PC-9 (cell line): Measurements from ENCODE around the gene TMEM214. TPM values are rescaled to one million over a fixed set of nuclear protein-coding genes. Genes with fewer than 3 reads are reported as not detected.
A peak's percentile ranks its signal among the peaks of the same experiment; 100 is the strongest.

Experiments used
- BruUV-seq: library from RNA; stranded (reverse); fragments of 400-500 nt; replicated peaks from 2 replicates; lab custom pipeline; 2021; lab: Mats Ljungman, UMichigan
- CTCF ChIA-PET: fragments of 300-600 bp; sonication (Branson Sonifier 250); formaldehyde crosslinking; loops from one replicate; lab custom pipeline; 2022; ENCODE audit warnings: antibody characterized with exemption; lab: Charles Lee
- POLR2A ChIA-PET: fragments of 300-600 bp; sonication (Branson Sonifier 250); formaldehyde crosslinking; loops from one replicate; lab custom pipeline; 2022; ENCODE audit warnings: antibody characterized with exemption; ENCODE audit not compliant: unreplicated experiment; lab: Charles Lee
- DNase-seq, 2 experiments: peaks; one replicate each; pipeline versions ENCODE4 v3.0.0 to v3.0.0-alpha.2; 2015 to 2022; ENCODE audit warnings: mixed read lengths in 1 of 2
- H2AFZ ChIP-seq: fragments of 200-600 bp; sonication (generic); 2 replicates; pipeline ENCODE4 v1.8.1; 2017; ENCODE audit warnings: antibody characterized with exemption
- H3F3A ChIP-seq: fragments of 200-600 bp; sonication (generic); 2 replicates; pipeline ENCODE4 v1.8.1; 2017; ENCODE audit warnings: antibody characterized with exemption, mild to moderate bottlenecking, low read depth; ENCODE audit not compliant: insufficient read depth
- H3K27ac ChIP-seq: fragments of 200-600 bp; sonication (generic); 2 replicates; pipeline ENCODE4 v1.6.1; 2016; ENCODE audit warnings: mixed run types
- H3K27me3 ChIP-seq: fragments of 200-600 bp; sonication (generic); 2 replicates; pipeline ENCODE4 v1.6.1; 2016; ENCODE audit warnings: low read depth, mixed run types; ENCODE audit not compliant: insufficient read depth
- H3K36me3 ChIP-seq: fragments of 200-600 bp; sonication (generic); 2 replicates; pipeline ENCODE4 v1.6.1; 2016; ENCODE audit warnings: low read depth, mixed run types
- H3K4me1 ChIP-seq: fragments of 200-600 bp; sonication (generic); replicated peaks from 2 replicates; pipeline ENCODE4 v1.6.1; 2016; ENCODE audit warnings: mixed run types; ENCODE audit not compliant: insufficient read depth
- H3K4me2 ChIP-seq: fragments of 200-600 bp; sonication (generic); 2 replicates; pipeline ENCODE4 v1.6.1; 2017; ENCODE audit warnings: mixed run types
- H3K4me3 ChIP-seq: fragments of 200-600 bp; sonication (generic); 2 replicates; pipeline ENCODE4 v1.6.1; 2016; ENCODE audit warnings: mixed run types
- H3K79me2 ChIP-seq: fragments of 200-600 bp; sonication (generic); 2 replicates; pipeline ENCODE4 v1.6.1; 2017; ENCODE audit warnings: low read depth, mixed run types
- H3K9me2 ChIP-seq: fragments of 200-600 bp; sonication (generic); 2 replicates; pipeline ENCODE4 v1.8.1; 2017; ENCODE audit warnings: mild to moderate bottlenecking; ENCODE audit not compliant: insufficient read depth
- H3K9me3 ChIP-seq: fragments of 200-600 bp; sonication (generic); 2 replicates; pipeline ENCODE4 v1.8.1; 2016; ENCODE audit warnings: low read depth; ENCODE audit not compliant: insufficient read depth
- H4K20me1 ChIP-seq: fragments of 200-600 bp; sonication (generic); 2 replicates; pipeline ENCODE4 v1.8.1; 2017; ENCODE audit not compliant: insufficient read depth
- EZH2 ChIP-seq: fragments of 200-600 bp; sonication (generic); IDR thresholded peaks from 2 replicates; pipeline ENCODE4 v1.8.0; 2017; ENCODE audit warnings: antibody characterized with exemption, low read depth
- intact Hi-C: fragments of 100-400 bp; cut with micrococcal nuclease; formaldehyde crosslinking; loops from one replicate; pipeline ENCODE4 v1.10.0; 2022; ENCODE audit not compliant: unreplicated experiment
- total RNA-seq: library from RNA; stranded (reverse); gene quantifications from 2 replicates; pipeline ENCODE4 v1.2.3, GENCODE V29; 2021
- TF ChIP-seq, protein P1 (sequence below): fragments of 200-600 bp; sonication (generic); conservative IDR thresholded peaks from 2 replicates; pipeline ENCODE4 v1.6.1; 2017; ENCODE audit warnings: mixed run types, antibody characterized with exemption, mild to moderate bottlenecking, moderate library complexity

Gene TMEM214
- total RNA-seq, 1 experiment from 2014 or later: 65.6 TPM

GRCh38 chr2:27009716-27010115 lies 23.0 kb upstream of the TMEM214 start:
- H3K27ac ChIP-seq: peak overlapping the region; percentile 97
- H3K4me3 ChIP-seq: no peak overlapping the region
- H3K36me3 ChIP-seq: no peaks in the 10 kb centered on the region
- intact Hi-C loops: loop anchor here (2.0 to 10.0 kb wide), 2 partner anchors 39 to 255 kb away; partner anchors contain the start of gene MAPRE3
- H3K79me2 ChIP-seq: no peaks in the 10 kb centered on the region
- no peak overlapping the region for H2AFZ ChIP-seq
- no peaks in the 10 kb centered on the region for H3K27me3 ChIP-seq
- no peaks in the 10 kb centered on the region for H3K9me3 ChIP-seq
- peaks cover 20% of the 10 kb centered on the region; the same call in 1 of the 2 replicates for H3F3A ChIP-seq
- peak overlapping the region; percentile 52 for H3K4me2 ChIP-seq
- DNase-seq: no peak
- H4K20me1 ChIP-seq: no peaks in the 10 kb centered on the region
- ChIA-PET POLR2A (interaction anchor here (0.6 kb wide), 1 partner anchor 42 kb away, joined by 3 read pairs; no protein-coding TSS in a partner anchor), CTCF (no interaction called here)
- H3K9me2 ChIP-seq: no peaks in the 10 kb centered on the region
- no TSS peak for BruUV-seq
- TF ChIP-seq, protein P1, sequence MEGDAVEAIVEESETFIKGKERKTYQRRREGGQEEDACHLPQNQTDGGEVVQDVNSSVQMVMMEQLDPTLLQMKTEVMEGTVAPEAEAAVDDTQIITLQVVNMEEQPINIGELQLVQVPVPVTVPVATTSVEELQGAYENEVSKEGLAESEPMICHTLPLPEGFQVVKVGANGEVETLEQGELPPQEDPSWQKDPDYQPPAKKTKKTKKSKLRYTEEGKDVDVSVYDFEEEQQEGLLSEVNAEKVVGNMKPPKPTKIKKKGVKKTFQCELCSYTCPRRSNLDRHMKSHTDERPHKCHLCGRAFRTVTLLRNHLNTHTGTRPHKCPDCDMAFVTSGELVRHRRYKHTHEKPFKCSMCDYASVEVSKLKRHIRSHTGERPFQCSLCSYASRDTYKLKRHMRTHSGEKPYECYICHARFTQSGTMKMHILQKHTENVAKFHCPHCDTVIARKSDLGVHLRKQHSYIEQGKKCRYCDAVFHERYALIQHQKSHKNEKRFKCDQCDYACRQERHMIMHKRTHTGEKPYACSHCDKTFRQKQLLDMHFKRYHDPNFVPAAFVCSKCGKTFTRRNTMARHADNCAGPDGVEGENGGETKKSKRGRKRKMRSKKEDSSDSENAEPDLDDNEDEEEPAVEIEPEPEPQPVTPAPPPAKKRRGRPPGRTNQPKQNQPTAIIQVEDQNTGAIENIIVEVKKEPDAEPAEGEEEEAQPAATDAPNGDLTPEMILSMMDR: no peak
- no peak for TF ChIP-seq EZH2
- peaks cover 42% of the 10 kb centered on the region for H3K4me1 ChIP-seq

DNA sequence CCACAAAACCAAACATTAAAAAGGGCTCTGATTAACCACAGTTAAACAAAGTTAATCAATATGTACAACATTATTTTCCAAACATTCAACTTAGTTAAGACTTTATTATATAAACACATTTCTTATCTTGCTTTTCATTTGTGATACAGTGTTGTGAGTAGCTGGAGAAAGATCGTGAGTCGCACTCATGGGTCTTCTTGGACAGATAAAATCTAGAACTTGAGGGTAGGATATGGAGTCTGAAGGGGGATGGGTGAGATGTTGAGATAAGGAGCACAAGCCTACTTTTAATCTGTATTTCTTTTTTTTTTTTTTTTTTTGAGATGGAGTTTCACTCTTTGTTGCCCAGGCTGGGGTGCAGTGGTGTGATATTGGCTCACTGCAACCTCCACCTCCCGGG lies 22.6 kb upstream of the TMEM214 start:
- Histone ChIP-seq H3K79me2 (no peaks in the 10 kb centered on the region), H3K9me3 (no peaks in the 10 kb centered on the region), H2AFZ (no peak overlapping the region), H3K4me2 (peak overlapping the region; percentile 52), H3K4me1 (peaks cover 46% of the 10 kb centered on the region), H3K4me3 (no peak overlapping the region), H3K27ac (peak overlapping the region; percentile 97), H3K36me3 (no peaks in the 10 kb centered on the region), H3K9me2 (no peaks in the 10 kb centered on the region), H4K20me1 (no peaks in the 10 kb centered on the region), H3K27me3 (no peaks in the 10 kb centered on the region), H3F3A (peaks cover 20% of the 10 kb centered on the region; the same call in 1 of the 2 replicates)
- no peak for DNase-seq
- intact Hi-C loops: loop anchor here (2.0 to 10.0 kb wide), 2 partner anchors 39 to 255 kb away; partner anchors contain the start of gene MAPRE3
- no peak for TF ChIP-seq EZH2
- TF ChIP-seq, protein P1: no peak
- no TSS peak for BruUV-seq
- POLR2A ChIA-PET: interaction anchor here (0.6 to 0.9 kb wide), 2 partner anchors 41 to 49 kb away, joined by 3 read pairs; partner anchors contain the start of gene AGBL5
- CTCF ChIA-PET: interaction anchor here (0.7 to 1.2 kb wide), 2 partner anchors 42 to 48 kb away, joined by 6 to 16 read pairs; no protein-coding TSS in a partner anchor

DNA sequence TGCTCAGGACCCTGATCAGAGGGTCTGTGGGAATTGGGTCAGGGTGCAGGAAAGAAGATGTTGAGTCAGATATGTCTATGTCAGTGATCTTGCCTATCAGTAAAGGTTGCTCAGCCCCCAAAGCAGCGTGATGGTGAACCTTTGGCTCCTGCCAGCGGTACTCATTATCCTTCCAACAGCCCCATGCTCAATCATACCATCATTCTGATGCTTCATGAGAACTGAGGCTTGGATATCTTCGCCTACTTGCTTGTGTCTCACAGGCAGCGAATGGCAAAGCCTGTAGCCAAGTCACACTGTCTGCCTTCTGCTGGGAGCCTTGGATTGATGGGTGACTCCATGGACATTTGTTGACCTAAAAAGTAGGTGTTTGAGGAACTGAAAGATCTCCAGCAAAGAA lies 19.0 kb upstream of the TMEM214 start:
- Histone ChIP-seq H3K4me3 (no peak overlapping the region), H3K9me2 (no peaks in the 10 kb centered on the region), H2AFZ (no peak overlapping the region), H3K27me3 (no peaks in the 10 kb centered on the region), H3K79me2 (no peaks in the 10 kb centered on the region), H3K27ac (no peak overlapping the region), H3F3A (peaks cover 27% of the 10 kb centered on the region; the same call in 1 of the 2 replicates), H3K4me2 (no peak overlapping the region), H3K36me3 (no peaks in the 10 kb centered on the region), H3K9me3 (no peaks in the 10 kb centered on the region), H4K20me1 (no peaks in the 10 kb centered on the region), H3K4me1 (peaks cover 65% of the 10 kb centered on the region)
- ChIA-PET POLR2A (no interaction called here), CTCF (no interaction called here)
- no peak for DNase-seq
- intact Hi-C loops: loop anchor here (10.0 kb wide), 1 partner anchor 259 kb away; no protein-coding TSS in a partner anchor
- TF ChIP-seq, protein P1: no peak
- no peak for TF ChIP-seq EZH2
- no TSS peak for BruUV-seq
